IPS DF 6.9 (cell line): ENCODE measurements around the gene AIF1.
A peak's percentile ranks its signal among the peaks of the same experiment; 100 is the strongest.

Experiments used
- DNase-seq: peaks from one replicate; pipeline ENCODE4 v3.0.0-alpha.2; 2013; ENCODE audit warnings: low read depth, low spot score
- H3K27ac ChIP-seq: one replicate; pipeline ENCODE4 v1.5.1; 2013; ENCODE audit warnings: low read length, control low read depth
- H3K27me3 ChIP-seq: 2 replicates; pipeline ENCODE4 v1.6.1; 2013; ENCODE audit warnings: mild to moderate bottlenecking, low read length; ENCODE audit not compliant: control insufficient read depth, insufficient read depth
- H3K36me3 ChIP-seq: 2 replicates; pipeline ENCODE4 v1.6.1; 2013; ENCODE audit warnings: low read length; ENCODE audit not compliant: control insufficient read depth, insufficient read depth
- H3K4me1 ChIP-seq: 2 replicates; pipeline ENCODE4 v1.6.1; 2013; ENCODE audit warnings: low read length; ENCODE audit not compliant: control insufficient read depth, insufficient read depth
- H3K4me3 ChIP-seq: 2 replicates; pipeline ENCODE4 v1.5.1; 2013; ENCODE audit warnings: mild to moderate bottlenecking, low read length
- H3K9me3 ChIP-seq: 2 replicates; pipeline ENCODE4 v1.6.1; 2013; ENCODE audit warnings: low read length, inconsistent platforms; ENCODE audit not compliant: control insufficient read depth, insufficient read depth
- WGBS: extraction: QIAGEN DNeasy Blood & Tissue Kit; methylation state at CpG from one replicate; pipeline ENCODE4 v1.1.7; 2013; ENCODE audit warnings: mixed read lengths, missing lambda C conversion rate; ENCODE audit not compliant: insufficient read length, insufficient coverage; 5-methylcytosine and 5-hydroxymethylcytosine counted together

AIF1 gene

DNA sequence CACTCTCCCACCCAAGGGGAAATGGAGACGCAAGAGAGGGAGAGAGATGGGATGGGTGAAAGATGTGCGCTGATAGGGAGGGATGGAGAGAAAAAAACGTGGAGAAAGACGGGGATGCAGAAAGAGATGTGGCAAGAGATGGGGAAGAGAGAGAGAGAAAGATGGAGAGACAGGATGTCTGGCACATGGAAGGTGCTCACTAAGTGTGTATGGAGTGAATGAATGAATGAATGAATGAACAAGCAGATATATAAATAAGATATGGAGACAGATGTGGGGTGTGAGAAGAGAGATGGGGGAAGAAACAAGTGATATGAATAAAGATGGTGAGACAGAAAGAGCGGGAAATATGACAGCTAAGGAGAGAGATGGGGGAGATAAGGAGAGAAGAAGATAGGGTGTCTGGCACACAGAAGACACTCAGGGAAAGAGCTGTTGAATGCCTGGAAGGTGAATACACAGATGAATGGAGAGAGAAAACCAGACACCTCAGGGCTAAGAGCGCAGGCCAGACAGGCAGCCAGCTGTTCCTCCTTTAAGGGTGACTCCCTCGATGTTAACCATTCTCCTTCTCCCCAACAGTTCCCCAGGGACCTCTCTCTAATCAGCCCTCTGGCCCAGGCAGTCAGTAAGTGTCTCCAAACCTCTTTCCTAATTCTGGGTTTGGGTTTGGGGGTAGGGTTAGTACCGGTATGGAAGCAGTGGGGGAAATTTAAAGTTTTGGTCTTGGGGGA, 38.9 kb upstream of the AIF1 start:
- no peaks in the 10 kb centered on the region for H3K9me3 ChIP-seq
- H3K27me3 ChIP-seq, result no peaks in the 10 kb centered on the region
- H3K4me1 ChIP-seq, result no peaks in the 10 kb centered on the region; the same call in 1 of the 2 replicates
- H3K4me3 ChIP-seq, result no peak overlapping the region
- no peak for DNase-seq
- no peaks in the 10 kb centered on the region for H3K36me3 ChIP-seq
- H3K27ac ChIP-seq, result no peak overlapping the region
- WGBS, result 100% methylated on average over 5 of the region's 8 CpGs

DNA sequence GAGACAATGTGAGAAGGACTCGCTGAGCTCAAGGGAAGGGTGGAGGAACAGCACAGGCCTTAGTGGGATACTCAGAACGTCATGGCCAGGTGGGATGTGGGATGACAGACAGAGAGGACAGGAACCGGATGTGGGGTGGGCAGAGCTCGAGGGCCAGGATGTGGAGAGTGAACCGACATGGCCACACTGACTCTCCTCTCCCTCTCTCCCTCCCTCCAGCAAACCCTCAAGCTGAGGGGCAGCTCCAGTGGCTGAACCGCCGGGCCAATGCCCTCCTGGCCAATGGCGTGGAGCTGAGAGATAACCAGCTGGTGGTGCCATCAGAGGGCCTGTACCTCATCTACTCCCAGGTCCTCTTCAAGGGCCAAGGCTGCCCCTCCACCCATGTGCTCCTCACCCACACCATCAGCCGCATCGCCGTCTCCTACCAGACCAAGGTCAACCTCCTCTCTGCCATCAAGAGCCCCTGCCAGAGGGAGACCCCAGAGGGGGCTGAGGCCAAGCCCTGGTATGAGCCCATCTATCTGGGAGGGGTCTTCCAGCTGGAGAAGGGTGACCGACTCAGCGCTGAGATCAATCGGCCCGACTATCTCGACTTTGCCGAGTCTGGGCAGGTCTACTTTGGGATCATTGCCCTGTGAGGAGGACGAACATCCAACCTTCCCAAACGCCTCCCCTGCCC, 38.0 kb upstream of the AIF1 start:
- Histone ChIP-seq H3K4me1 (no peaks in the 10 kb centered on the region; the same call in 1 of the 2 replicates), H3K4me3 (no peak overlapping the region), H3K27ac (no peak overlapping the region), H3K27me3 (no peaks in the 10 kb centered on the region), H3K9me3 (no peaks in the 10 kb centered on the region), H3K36me3 (no peaks in the 10 kb centered on the region)
- no peak for DNase-seq
- no CpG with 5 or more reads among the region's 19 CpGs for WGBS

DNA sequence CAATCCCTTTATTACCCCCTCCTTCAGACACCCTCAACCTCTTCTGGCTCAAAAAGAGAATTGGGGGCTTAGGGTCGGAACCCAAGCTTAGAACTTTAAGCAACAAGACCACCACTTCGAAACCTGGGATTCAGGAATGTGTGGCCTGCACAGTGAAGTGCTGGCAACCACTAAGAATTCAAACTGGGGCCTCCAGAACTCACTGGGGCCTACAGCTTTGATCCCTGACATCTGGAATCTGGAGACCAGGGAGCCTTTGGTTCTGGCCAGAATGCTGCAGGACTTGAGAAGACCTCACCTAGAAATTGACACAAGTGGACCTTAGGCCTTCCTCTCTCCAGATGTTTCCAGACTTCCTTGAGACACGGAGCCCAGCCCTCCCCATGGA, 37.5 kb upstream of the AIF1 start:
- no peaks in the 10 kb centered on the region for H3K9me3 ChIP-seq
- no peak overlapping the region for H3K4me3 ChIP-seq
- no peaks in the 10 kb centered on the region for H3K27me3 ChIP-seq
- WGBS, result no CpG with 5 or more reads among the region's 3 CpGs
- no peaks in the 10 kb centered on the region for H3K36me3 ChIP-seq
- DNase-seq, result no peak
- H3K4me1 ChIP-seq, result no peaks in the 10 kb centered on the region; the same call in 1 of the 2 replicates
- H3K27ac ChIP-seq, result no peak overlapping the region

DNA sequence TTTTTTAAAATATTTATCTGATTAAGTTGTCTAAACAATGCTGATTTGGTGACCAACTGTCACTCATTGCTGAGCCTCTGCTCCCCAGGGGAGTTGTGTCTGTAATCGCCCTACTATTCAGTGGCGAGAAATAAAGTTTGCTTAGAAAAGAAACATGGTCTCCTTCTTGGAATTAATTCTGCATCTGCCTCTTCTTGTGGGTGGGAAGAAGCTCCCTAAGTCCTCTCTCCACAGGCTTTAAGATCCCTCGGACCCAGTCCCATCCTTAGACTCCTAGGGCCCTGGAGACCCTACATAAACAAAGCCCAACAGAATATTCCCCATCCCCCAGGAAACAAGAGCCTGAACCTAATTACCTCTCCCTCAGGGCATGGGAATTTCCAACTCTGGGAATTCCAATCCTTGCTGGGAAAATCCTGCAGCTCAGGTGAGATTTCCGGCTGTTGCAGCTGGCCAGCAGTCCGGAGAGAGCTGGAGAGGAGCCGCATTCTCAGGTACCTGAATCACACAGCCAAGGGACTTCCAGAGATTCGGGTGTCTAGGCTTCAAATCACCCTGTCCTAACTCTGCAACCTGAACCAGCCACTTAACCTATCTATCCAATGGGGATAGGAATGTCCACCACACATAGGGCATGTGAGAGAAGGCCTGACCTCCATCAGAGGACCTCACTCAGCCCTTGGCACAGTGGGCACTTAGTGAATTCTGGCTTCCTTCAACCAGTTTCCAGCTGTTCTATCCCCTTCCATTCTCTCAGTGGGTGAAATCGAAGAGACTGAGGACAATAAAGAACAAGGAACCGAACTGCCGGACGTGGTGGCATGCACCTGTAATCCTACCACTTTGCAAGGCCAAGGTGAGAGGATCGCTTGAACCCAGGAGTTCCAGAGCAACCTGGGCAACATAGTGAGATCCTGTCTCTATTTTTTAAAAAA, 36.6 kb upstream of the AIF1 start:
- H3K27me3 ChIP-seq, result no peaks in the 10 kb centered on the region
- DNase-seq, result no peak
- no peaks in the 10 kb centered on the region; the same call in 1 of the 2 replicates for H3K4me1 ChIP-seq
- H3K27ac ChIP-seq, result no peak overlapping the region
- no CpG with 5 or more reads among the region's 12 CpGs for WGBS
- H3K36me3 ChIP-seq, result no peaks in the 10 kb centered on the region
- H3K4me3 ChIP-seq, result no peak overlapping the region
- H3K9me3 ChIP-seq, result no peaks in the 10 kb centered on the region

DNA sequence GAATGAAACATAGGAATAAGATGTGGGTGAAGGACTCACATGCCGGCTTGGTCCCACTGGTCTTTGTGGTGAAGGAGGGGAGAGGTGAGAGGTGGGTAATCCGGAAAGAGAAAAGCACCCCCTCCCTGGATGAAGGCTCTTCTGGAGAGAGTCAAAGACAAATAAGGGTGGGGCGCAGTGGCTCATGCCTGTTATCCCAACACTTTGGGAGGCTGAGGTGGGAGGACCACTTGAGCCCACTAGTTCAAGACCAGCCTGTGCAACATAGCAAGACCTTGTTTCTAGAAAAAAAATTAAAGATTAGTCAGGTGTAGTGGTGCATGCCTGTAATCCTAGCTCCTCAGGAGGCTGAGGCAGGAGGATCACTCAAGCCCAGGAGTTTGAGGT, 35.9 kb upstream of the AIF1 start:
- Histone ChIP-seq H3K9me3 (no peaks in the 10 kb centered on the region), H3K4me3 (no peak overlapping the region), H3K27ac (no peak overlapping the region), H3K4me1 (no peaks in the 10 kb centered on the region; the same call in 1 of the 2 replicates), H3K36me3 (no peaks in the 10 kb centered on the region), H3K27me3 (no peaks in the 10 kb centered on the region)
- DNase-seq, result no peak
- no CpG with 5 or more reads among the region's 3 CpGs for WGBS

DNA sequence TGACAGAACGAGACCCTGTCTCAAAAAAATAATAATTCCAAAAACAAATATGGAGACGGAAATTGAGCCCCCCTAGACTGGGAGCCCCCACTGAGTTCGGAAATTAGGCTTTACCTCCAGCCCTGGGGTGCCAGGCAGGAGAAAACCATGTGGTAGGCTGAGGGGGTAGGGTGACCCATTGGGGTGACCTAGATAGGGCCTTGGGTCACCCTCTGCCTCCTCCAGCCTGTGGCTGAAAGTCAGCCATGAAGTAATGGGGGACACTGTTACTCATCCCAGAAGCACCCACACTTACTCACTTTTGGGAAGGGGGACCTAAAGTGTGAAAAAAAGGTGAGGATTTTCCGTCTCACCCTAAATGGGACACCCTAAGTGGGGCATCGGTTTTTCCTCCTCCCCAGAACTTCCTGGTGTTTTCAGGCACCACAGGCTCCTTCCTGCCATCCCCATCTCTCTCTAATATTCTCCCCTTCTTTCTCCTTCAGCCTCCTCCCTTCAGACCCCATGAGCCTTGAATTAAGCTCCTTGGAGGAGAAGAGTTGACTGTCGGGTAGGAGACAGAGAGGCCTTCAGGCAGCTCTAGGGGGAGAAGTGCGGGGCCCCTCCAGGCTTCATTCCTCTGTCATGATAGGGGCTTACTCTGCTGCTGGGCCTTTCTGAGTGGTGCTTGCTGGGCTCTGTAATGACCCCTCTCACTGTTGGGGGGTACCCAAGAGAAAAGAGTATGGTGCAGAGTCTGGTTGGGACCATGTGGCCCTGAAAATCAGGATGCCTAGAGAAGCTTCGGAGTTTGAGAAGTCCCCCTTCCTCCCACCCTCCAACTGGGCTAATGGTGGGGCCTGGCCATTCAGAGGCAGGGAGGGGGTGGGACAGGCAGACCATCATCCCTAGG, 35.2 kb upstream of the AIF1 start:
- Histone ChIP-seq H3K4me1 (no peaks in the 10 kb centered on the region; the same call in 1 of the 2 replicates), H3K4me3 (no peak overlapping the region; the same call in 1 of the 2 replicates), H3K27me3 (no peaks in the 10 kb centered on the region), H3K36me3 (no peaks in the 10 kb centered on the region), H3K9me3 (no peaks in the 10 kb centered on the region), H3K27ac (no peak overlapping the region)
- no peak for DNase-seq
- no CpG with 5 or more reads among the region's 8 CpGs for WGBS

DNA sequence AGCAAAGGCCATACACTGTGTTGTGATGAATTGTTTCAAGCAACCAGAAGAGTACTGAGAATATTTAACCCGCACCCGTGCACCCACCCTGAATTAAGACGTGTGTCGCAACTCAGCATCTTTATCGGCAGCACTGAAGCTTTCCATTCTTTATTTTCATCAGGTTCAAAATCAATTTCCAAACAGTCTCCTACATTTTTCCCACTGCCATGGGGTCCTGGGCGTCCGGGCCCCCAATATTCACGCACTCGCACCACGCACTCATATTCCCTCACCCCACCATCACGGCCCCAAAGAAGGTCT, 34.6 kb upstream of the AIF1 start:
- no peak for DNase-seq
- WGBS, result no CpG with 5 or more reads among the region's 11 CpGs
- Histone ChIP-seq H3K4me1 (no peaks in the 10 kb centered on the region; the same call in 1 of the 2 replicates), H3K27me3 (no peaks in the 10 kb centered on the region), H3K4me3 (peak overlapping the region; percentile 56; the same call in 1 of the 2 replicates), H3K9me3 (no peaks in the 10 kb centered on the region), H3K36me3 (no peaks in the 10 kb centered on the region), H3K27ac (no peak overlapping the region)

DNA sequence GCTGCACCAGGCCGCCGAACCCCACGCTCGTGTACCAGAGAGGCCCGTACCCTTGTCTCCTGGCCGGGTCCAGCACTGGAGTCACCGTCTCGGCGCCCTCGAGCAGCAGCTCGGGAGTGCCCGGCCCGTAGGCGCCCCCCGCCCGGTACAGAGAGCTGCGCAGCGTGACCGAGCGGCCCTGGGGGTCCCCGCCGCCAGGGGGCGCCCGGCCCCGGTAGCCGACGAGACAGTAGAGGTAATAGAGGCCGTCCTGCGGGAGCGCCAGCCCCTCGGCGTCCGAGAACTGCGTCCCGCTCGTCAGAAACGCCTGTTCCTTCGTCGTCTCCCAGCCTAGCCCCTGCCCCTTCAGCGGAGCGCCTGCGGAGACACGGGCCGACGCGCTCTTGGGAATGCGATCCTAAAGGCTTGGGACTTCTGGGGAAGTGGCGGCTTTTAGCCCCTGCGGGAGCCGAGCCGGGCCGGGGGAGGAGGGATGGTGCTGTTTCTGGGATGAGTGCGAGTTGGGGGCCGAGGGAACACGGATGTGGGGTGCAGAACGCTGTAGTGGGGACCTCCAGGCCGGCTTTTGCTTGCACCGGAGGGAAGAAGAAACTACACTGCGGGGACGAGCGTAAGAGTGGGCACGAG, 34.1 kb upstream of the AIF1 start:
- Histone ChIP-seq H3K36me3 (no peaks in the 10 kb centered on the region), H3K27me3 (no peaks in the 10 kb centered on the region), H3K9me3 (no peaks in the 10 kb centered on the region), H3K4me3 (peak overlapping the region; percentile 56), H3K27ac (no peak overlapping the region), H3K4me1 (no peaks in the 10 kb centered on the region; the same call in 1 of the 2 replicates)
- DNase-seq, result no peak
- WGBS, result no CpG with 5 or more reads among the region's 62 CpGs

DNA sequence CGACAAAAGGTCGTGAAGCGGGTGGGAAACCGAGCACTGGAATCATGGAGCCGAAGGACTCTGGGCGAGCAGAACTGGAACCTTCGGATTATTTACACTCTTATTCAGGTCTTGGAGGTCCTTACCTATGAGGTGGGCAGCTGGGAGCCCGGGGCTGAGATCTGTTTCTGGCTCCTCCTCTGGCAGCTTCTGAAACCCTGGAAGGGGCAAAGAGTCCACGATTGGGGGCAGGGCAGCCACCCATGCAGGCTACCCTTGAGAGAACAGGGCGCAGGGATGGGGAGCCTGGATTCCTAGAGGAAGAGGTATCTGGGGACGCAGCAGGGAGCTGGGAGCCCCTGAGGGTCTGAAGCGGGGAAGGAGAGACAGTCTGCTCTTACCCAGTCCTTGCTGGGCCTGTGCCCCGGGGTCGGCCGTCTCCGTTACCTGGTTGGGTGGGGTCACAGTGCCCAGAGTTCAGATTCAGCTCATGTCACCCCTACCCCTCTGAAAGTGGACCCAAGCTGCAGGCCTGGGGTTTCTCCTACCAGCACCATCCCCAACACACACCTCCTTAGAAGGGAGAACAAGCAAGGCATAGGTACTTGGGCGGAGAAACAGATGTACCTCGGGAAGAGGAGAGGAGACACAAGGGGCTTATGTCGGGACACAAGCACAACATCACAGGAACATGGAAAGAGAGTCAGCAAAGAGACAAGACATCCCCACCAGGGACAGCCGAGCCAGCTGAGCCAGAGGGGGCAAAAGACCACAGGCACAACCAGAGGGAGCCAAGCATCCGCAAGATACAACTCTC, 33.4 kb upstream of the AIF1 start:
- WGBS, result no CpG with 5 or more reads among the region's 21 CpGs
- no peak for DNase-seq
- Histone ChIP-seq H3K9me3 (no peaks in the 10 kb centered on the region), H3K36me3 (no peaks in the 10 kb centered on the region), H3K27ac (no peak overlapping the region), H3K27me3 (no peaks in the 10 kb centered on the region), H3K4me3 (peak overlapping the region; percentile 56), H3K4me1 (no peaks in the 10 kb centered on the region; the same call in 1 of the 2 replicates)
